ENCODE data around the gene PYGB.

PYGB gene

DNA sequence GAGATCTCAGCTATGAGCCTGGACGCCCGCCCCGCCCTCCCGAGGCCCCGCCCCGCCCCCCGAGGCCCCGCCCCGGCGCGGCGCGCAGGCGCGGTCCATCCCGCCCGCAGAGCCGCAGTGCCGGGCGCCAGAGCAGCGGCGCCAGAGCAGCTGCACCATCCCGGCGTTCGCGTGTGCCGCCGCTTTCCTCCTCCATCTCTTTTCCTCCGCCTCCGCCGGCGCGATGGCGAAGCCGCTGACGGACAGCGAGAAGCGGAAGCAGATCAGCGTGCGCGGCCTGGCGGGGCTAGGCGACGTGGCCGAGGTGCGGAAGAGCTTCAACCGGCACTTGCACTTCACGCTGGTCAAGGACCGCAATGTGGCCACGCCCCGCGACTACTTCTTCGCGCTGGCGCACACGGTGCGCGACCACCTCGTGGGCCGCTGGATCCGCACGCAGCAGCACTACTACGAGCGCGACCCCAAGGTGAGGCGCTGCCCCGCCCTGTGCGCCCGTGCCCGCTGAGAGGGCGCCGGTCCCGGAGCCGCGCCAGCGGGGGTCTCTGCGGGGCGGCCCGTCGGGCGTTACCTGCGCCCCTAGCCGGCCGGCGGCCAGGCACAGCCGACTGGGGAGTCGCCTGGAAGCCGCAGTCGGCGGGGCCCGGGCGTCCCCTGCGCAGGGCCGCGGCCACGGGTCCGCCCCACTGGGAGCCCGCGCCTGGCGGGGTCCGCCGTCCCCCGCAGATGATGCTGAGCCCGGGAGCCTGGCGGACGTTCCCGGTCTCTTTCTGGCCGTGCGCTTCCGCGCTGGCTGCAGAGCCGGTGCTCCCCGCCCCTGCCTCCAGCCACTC is at the start of gene PYGB:
Gene PYGB (plus strand): TSS at position 130 of the 830 bp plus-strand sequence. CDS start 94 bp downstream, at position 224.
- peak; percentile 52 to 63 for DNase-seq (ENCODE audit: extremely low read depth in 1 of 2, low read depth in 1 of 2)

- no peak for DNase-seq (ENCODE audit: extremely low read depth in 1 of 2, low read depth in 1 of 2)
Observed at GRCh38 chr20:25198663-25199383, 49.1 kb upstream of the PYGB start.

DNA sequence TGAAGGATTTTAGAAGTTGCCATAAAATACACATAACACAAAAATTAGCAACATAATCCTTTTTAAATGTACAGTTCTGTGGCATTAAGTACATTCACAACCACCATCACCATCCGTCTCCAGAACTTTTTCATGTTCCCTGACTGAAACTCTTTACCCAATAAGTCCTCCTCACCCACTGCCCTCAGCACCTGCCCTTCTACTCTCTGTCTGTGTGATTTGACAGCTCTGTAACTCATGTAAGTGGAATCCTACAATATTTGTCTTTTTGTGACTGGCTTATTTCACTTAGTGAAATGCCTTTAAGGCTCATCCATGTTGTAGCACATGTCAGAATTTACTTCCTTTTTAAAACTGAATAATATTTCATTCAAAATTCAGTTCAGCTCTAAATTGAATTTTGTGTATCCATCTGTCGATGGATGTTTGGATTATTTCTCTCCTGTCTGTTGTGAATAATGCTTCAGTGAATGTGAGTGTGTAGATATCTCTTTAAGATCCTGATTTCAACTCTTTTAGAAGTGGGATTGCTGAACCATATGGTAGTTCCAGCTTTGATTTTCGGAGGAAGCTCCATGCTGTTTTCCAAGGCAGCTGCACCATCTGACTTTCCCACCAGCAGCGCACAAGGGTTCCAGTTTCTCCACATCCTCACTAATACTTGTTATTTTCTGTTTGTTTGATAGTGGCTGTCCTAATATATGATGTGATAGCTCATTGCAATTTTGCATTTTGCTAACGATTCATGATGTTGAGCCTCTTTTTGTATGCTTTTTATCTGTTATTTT is 48.2 kb upstream of the PYGB start:
- DNase-seq (ENCODE audit: extremely low read depth in 1 of 2, low read depth in 1 of 2), result no peak

- no peak for DNase-seq (ENCODE audit: extremely low read depth in 1 of 2, low read depth in 1 of 2)
Observed at GRCh38 chr20:25203089-25203488, 44.8 kb upstream of the PYGB start.

DNA sequence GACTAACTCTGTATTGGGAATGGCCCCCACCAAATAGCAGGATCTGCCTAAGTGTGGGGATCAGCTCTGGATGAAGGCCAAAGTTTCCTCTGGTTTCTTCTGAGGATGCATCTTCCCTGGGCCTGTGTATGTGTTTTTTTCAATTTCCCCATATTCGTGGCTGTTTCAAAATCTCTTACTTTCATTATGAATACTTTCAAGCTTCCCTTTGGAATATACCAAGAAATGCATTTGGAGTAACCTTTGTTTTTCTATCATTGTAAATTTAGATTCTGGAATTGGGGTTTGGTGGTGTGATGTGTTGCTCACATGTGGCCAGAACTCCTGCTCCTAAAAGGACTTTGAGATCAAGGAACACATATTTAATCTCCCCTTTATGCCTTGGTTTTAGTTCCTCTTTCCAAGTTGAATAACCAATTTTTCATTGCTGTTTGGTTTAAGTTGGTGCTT is 44.0 kb upstream of the PYGB start:
- DNase-seq (ENCODE audit: extremely low read depth in 1 of 2, low read depth in 1 of 2), result no peak

DNA sequence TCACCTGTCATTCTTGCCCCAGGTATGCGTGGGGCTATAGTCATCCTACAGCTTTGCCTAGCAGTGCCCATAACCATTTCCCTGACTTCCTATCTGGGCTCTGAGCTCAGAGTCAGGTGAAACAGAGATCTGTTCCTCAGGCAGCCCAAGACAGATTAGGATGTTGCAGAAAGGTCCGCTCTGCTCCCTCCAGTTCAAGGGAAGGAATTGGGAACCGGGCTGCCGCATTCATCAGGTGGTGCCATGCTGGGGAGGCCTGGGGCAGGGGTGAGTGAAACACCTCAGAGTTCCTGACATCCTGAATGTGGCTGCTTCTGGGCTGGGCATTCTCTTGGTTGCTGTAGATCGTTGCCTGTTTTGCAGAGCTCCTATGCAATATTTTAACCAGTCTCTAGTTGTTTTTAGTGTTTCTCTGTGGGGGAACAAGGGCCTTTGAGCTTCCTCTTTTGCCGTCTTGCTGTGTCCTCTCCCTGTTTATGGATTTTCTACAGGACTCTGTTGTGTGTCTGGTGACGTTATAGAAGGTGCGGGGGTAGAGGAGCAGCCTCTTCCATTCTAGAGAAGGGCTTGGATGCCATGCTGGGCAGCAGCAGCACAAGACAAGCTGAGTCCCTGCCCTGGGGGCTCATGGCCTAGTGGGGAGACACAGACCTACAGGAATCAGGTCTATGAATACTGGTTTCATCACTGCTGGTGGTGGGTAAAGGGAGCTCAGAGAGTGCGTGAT is 43.2 kb upstream of the PYGB start:
- DNase-seq (ENCODE audit: extremely low read depth in 1 of 2, low read depth in 1 of 2), result no peak

DNA sequence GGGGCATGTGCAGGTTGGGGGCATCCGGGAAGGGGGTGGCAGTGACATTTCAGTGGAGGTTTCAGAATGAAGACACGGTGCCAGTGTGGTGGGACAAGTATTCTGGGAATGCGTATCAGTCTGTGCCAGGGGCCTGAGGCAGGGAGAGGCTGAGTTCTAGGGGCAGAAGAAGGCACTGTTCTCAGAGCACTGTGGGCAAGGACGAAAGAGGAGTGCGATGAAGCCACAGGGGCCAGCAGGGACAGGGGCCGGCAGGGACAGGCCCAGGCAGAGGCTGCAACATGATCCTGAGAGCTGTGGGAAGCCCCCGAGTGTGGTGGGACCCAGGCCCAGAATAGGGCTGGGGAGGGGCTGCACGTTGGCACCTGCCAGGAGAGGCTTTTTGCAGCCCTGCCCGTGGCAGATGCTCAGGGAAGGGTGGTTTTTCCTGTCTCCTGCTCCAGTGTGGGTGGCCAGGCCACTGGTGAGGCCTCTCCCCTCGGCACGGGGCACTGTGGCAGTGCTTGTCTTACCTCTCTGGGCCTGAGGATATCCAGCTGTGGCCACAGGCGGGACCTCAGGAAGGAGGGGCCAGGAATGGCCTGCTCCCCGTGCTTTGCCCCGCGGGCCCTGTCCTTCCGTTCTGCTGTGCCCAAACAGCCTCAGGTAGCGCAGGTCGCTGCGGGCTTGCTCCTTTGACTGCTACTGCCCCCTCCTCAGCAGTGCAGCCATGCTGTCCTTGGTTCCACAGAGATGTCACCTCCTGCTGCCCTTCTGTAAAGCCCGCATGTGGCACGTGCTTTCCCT is 42.4 kb upstream of the PYGB start:
- no peak for DNase-seq (ENCODE audit: extremely low read depth in 1 of 2, low read depth in 1 of 2)

DNA sequence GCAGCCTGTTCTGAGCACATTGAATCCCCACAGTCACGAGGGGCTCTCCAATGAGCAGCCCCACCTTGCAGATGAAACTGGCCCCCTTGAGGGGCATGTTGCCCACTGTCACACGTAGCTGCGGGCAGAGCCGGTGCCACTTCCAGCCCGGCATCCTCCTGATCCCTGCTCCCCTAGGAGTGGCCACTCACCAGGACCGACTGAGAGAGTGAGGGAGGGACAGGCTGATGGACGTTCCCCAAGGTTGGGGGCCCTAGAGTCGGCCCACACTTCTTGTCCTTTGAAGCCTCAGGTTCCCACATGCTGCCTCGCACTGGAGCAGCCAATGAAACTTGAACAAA is 41.9 kb upstream of the PYGB start:
- DNase-seq (ENCODE audit: extremely low read depth in 1 of 2, low read depth in 1 of 2), result no peak

DNA sequence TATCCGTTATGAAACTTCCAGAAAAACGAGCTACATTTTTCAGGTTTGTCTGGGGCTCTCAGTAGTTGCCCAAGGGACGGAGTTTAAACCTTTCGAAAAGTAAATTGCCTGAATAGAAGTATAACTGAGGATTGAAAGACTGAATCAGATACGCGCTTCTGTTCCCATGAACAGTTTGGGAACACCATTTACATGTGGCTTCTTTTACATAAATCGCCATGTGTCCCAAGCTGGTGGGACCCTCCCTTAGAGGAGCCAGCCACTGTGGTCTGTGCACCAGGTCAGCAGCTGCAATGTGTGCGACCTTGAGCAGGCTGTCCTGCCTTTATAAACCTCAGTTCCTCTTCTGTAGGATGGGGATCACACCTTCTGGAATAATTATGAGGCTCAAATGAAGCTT is 41.3 kb upstream of the PYGB start:
- DNase-seq (ENCODE audit: extremely low read depth in 1 of 2, low read depth in 1 of 2), result no peak

GRCh38 chr20:25207149-25207959 is 40.5 kb upstream of the PYGB start:
- no peak for DNase-seq (ENCODE audit: extremely low read depth in 1 of 2, low read depth in 1 of 2)

GRCh38 chr20:25207960-25208534 is 39.8 kb upstream of the PYGB start:
- DNase-seq (ENCODE audit: extremely low read depth in 1 of 2, low read depth in 1 of 2), result no peak

GRCh38 chr20:25209400-25209799 is 38.5 kb upstream of the PYGB start:
- no peak for DNase-seq (ENCODE audit: extremely low read depth in 1 of 2, low read depth in 1 of 2)

- no peak for DNase-seq (ENCODE audit: extremely low read depth in 1 of 2, low read depth in 1 of 2)
Observed at GRCh38 chr20:25209911-25210310, 38.0 kb upstream of the PYGB start.

DNA sequence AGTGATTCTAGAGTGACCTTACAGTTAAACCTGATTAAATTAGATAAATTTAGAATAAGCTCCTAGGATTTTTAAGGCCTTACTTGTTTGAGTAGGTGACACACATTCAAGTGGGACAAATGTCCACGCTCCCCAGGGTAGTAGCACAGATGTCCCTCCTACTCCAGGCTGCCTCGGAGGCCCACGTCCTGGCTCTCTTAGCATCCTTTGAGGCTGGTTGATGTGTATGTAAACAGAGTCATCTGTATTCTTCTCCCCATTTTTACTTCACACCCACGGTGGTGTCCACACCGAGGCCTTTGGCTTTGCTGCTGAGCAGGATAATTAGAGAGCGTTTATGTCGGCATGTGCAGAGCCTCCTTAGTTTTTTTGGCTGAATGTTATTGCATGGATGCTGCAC is 36.6 kb upstream of the PYGB start:
- DNase-seq (ENCODE audit: extremely low read depth in 1 of 2, low read depth in 1 of 2), result no peak

DNA sequence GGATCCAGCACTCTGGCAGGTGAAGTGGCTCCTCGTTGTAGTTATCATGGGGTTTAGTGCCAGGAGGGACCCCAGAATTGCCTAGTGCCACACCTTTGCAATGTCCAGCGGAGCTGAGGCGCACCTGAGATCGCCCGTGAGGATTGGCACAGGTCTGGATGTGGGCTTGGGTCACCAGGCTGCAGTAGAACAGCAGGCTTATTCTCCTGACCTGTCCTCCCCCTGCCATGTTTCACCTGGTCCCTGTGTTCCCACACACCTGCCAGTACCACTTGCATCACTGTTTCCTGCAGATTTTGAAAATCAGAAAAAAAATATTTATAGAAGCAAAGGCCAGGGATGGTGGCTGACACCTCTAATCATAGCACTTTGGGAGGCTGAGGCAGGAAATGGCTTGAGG is 35.6 kb upstream of the PYGB start:
- no peak for DNase-seq (ENCODE audit: extremely low read depth in 1 of 2, low read depth in 1 of 2)

DNA sequence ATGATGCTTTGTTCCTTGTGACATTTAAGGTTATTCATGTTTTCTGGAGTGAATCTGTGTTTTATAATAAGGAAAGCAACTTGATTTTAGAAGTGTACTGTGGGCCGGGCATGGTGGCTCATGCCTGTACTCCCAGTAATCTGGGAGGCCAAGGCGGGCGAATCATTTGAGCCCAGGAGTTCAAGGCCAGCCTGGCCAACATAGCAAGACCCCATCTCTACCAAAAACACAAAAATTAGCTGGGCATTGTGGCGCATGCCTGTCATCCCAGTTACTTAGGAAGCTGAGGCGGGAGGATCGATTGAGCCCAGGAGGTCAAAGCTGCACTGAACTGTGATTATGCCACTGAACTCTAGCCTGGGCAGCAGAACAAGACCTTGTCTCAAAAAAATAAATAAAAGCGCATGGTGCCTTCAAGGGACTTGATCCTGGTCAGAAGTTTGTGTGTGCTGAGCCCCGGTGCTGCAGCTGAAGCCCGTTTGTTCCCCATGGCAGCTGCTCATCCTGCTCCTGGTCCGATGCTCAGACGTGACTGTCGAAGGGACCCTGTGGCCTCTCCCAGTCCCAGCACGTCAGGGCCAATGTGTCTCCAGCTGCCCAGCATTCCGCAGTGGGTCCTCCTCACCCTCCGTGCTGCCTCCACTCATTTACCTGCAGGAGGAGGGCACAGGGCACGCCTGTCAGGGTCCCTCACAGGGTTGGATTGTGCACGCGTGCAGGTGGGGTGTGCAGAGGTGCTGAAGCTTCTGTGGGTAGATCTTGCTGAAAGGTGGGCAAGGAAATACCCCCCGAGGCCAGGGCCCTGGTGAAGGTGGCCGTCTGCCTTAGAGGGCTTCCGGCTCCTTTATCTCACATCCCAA is 34.1 kb upstream of the PYGB start:
- DNase-seq (ENCODE audit: extremely low read depth in 1 of 2, low read depth in 1 of 2), result no peak

- DNase-seq (ENCODE audit: extremely low read depth in 1 of 2, low read depth in 1 of 2), result no peak
Observed at GRCh38 chr20:25214426-25214790, 33.5 kb upstream of the PYGB start.

- DNase-seq (ENCODE audit: extremely low read depth in 1 of 2, low read depth in 1 of 2), result no peak
Observed at GRCh38 chr20:25214819-25215218, 33.1 kb upstream of the PYGB start.

All from stimulated activated CD8-positive, alpha-beta memory T cell treated with anti-CD3 and anti-CD28 coated beads, Interleukin-7, amount 100 ng/mL, for 48 hours (primary cell).